GM21576 (cell line): Measurements from ENCODE around the gene TPSG1.
"Not testable (repeated sequence)": the region's sequence is repeated elsewhere in the genome, so short reads cannot be mapped to it uniquely, and the experiment has no call there.

Experiments used
- ATAC-seq: cut with Tn5 transposase; IDR thresholded peaks from one replicate; pipeline ENCODE4 v1.9.1; 2021; ENCODE audit warnings: mild to moderate bottlenecking, moderate library complexity; ENCODE audit not compliant: unreplicated experiment

TPSG1 gene

DNA sequence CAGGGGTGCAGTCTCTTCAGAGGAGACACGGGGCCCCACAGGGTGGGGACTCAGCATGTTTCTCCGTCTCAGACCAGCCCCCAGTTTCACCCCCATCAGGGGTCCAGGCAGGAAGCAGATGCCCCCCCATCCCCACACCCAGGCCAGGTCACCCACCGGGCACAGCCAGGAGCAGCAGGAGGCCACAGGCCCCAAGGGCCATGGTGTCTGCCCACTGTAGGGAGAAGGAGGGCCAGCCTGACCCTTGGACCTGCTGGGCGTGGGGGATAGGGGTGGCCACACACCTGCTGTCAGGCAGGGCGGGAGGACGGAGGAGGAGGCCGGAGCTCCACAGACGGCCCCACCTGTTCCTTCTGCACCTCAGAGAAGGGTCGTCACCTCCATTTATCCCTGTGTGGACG, at the start of gene TPSG1:
Gene TPSG1 (minus strand): TSS at position 218 of the 401 bp plus-strand sequence. CDS start 16 bp downstream, at position 202.
- ATAC-seq, result no peak

DNA sequence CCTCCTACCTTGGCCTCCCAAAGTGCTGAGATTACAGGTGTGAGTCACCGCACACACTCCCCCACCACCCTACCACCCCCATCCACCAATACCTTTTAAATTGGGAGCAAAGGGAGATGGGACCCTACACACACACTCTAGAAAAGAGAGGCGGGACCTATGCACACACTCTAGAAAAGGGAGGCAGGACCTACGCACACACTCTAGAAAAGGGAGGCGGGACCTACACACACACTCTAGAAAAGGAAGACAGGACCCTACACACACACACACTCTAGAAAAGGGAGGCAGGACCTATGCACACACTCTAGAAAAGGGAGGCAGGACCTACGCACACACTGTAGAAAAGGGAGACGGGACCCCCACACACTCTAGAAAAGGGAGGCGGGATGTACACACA, 49.7 kb upstream of the TPSG1 start:
- no peak for ATAC-seq

DNA sequence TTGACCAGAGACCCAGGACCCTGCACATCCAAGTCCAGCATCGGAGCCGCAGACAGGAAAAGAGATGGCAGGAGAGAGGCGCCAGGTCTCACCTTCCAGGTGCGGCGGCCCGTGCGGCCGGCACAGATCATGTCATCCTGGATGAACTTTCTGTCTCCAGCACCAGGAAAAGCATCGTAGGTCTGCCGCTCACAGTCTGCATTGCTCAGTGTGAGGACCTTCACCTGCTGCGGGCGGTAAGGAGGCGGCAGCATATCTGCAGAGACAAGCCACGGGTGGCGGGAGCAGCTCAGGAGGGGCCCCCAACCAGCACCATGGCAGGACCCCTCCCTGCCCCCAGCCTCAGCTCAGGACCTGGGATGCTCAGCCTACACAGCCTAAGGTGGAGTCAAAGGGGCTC, 48.7 kb upstream of the TPSG1 start:
- ATAC-seq, result no peak

DNA sequence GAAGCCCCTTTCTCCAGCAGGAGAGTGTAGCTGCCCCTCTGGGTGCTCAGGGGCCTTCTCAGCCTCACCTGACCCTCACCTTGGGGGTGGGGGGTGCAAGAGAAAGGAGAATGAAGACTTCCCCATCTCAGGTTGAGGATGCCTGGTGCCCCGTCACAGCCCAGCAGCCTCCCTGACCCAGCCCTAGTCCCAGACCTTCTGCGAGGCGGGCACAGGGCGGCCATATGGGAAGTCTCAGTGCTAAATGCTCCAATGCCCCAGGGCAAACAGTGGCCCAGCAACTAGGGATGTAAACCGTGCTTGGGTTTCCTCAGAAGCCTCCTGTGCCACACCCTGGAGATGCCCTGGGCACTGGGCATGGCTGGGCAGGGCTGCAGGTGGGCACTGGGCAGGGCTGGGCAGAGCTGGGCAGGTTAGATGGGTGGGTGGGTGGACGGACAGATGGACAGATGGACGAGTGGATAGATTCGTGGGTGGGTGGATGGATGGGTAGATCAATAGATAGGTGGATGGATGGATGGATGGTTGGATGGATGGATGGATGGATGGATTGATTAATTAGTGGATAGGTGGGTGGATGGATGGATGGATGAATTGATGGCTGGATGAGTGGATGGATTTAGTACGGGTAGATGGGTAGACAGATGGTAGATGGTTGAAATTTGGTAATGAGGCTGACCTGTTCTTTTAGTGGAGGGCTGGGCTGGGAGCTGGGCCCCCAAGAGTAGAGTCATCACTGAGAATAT, 47.6 kb upstream of the TPSG1 start:
- no peak for ATAC-seq

DNA sequence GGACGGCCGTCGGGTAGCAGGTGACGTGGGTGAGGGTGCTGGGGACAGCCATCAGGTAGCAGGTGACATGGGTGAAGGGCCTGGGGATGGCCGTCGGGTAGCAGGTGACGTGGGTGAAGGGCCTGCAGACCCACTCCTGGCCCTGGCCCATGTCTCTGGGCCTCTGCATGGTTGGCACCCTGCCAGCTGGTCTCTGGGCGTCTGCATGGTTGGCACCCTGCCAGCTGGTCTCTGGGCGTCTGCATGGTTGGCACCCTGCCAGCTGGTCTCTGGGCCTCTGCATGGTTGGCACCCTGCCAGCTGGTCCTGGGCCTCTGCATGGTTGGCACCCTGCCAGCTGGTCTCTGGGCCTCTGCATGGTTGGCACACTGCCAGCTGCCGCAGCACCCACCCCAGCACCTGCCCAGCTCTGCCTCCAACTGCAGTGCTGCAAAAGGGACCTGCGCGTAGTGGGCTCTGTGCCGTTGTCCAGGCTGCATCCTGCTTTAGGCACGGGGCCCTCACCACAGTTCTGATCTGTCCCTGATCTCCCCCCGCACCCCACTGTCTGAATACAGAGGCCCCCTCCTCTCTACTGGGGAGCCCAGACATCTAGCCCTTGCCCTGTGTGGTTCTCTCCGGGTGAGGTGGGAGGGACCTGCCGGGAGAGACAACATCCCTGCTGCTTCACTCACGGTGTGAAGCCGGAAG, 46.8 kb upstream of the TPSG1 start:
- ATAC-seq, result not testable (repeated sequence)

DNA sequence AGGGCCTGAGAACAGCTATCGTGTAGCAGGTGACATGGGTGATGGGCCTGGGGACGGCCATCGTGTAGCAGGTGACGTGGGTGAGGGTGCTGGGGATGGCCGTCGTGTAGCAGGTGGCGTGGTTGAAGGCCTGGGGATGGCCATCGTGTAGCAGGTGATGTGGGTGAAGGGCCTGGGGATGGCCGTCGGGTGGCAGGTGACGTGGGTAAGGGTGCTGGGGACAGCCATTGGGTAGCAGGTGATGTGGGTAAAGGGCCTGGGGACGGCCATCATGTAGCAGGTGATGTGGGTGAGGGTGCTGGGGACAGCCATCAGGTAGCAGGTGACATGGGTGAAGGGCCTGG, 46.3 kb upstream of the TPSG1 start:
- no peak for ATAC-seq

DNA sequence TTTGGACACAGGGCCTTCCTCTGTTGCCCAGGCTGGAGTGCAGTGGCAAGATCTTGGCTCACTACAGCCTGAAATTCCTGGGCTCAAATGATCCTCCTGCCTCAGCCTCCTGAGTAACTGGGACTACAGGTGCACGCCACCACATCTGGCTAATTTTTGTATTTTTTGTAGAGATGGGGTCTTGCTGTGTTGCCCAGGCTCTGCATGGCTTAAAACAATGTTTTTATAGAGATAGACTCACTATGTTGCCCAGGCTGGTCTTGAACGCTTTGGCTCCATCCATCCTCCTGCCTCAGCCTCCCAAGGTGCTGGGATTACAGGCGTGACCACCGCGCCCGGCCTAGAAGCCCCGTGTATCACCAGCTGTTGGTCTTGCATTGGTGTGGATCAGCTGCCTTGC, 44.4 kb upstream of the TPSG1 start:
- not testable (repeated sequence) for ATAC-seq

DNA sequence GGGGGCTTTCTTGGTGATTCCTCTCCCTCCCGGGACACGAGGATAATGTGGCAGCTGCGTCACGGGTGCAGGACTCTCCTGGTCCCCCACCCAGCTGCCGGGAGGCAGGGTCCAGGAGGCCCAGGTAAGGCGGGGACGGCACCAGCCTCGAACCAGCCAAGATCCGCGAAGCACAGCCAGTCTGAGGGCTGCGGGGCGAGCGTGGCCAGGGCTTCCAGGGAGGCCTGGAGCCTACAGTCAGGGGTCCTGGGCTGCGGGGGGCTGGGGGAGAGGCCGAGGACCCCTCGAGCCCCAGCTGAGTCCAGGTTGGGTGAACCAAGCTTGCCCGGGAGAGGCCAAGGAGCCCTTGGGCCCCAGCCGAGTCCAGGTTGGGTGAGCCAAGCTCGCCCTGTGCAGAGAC, 40.8 kb upstream of the TPSG1 start:
- no peak for ATAC-seq

DNA sequence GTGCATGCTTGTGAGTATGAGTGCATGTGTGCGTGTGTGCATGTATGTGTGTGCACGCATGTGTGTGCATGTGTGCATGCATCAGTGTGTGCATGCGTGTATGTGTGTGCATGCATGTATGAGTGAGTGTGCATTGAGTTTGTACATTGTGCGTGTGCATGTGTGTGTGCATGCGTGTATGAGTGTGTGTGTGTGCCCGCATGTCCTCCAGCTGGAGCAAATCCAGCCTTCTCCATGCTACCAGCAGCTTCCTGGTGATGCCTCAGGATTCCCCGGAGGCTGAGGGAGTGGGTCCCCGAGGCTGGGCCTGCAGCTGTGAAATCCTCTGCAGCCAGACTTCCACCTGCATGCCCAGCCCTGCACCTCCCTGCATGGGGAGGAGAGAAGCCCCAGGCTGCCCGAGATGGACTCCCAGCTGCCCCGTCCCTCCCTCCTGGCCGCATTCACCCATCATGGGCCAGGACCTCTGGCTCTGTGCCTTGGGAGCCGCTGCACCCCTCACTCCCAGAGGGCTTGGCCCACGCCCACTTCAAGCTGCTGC, 40.1 kb upstream of the TPSG1 start:
- no peak for ATAC-seq

DNA sequence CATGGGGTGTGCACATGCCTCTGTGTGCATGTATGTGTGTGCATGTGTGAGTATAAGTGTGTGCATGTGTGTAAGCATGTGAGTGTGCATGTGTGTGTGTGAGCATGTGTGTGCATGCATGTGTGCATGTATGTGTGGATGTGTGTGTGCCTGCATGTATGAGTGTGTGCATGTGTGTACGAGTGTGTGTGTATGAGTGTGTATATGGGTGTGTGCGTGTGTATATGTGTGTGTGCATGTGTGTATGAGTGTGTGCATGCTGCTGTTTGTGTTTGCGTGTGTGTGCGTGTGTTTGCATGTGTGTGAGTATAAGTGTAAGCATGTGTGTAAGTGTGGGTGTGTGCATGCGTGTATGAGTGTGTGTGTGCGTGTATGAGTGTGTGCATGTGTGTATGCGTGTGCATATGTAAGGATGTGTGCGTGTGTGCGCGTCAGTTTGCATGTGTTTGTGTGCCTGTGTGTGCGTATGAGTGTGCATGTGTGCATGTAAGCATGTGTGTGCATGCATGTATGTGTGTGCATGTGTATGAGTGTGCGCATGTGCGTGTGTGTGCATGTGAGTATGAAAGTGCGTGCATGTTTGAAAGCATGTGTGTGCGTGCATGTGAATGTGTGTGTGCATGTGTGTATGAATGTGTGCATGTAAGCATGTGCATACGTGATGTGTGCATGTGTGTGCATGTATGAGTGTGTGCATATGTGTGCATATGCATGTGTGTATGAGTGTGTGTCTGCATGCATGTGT, 39.4 kb upstream of the TPSG1 start:
- no peak for ATAC-seq

DNA sequence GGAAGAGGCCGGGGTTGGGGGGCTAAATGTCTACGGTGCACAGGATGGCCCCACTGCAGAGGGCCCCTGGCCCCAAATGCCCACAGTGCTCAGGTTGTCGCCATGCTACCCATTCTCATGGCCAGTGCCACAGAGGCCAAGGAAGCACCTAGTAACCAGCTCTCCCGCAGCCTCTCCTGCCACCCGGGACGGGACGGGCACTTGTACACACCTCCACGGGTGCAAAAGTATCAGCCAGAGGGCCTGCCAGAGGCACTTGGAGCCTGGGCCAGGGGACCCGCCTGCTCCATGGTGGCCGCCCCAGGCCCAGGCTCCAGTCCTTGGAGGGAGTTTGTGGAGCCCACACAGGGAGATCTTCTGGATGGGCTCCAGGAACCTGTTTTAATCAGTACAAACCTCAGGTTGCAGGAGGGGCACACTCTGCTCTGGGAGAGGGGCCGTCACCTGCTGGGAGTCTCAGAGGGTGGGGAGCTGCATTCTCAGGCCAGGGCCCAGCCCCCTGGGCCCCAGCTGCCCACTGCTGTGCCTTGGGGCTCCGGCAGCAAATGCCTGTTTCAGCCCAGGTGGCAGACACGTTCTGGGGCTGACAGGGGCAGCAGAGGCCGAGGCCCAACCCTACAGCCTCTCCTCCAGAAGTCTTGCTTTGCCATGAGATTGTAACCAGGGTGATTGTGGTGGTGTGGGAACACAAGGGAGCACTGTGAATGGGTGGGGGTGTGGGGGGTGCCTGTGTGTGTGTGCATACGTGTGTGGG, 38.7 kb upstream of the TPSG1 start:
- ATAC-seq, result no peak

DNA sequence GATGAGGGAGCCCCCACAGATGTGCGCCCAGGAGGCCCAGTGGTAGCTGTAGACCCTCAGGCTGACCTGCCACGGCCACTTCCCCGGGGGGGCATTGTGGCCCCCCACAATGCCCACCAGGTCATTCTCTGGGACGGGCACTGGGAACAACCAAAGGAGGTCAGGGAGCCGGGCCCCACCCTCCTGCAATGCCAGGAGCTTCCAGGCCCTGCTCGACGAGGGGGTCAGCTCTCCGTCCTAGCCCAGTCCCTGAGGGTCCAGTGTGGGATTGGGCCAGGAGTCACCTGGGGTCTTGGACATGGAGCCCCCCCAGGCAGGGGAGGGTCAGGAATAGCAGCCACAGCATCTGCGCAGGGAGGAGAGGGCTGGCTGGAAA, 37.8 kb upstream of the TPSG1 start:
- no peak for ATAC-seq

DNA sequence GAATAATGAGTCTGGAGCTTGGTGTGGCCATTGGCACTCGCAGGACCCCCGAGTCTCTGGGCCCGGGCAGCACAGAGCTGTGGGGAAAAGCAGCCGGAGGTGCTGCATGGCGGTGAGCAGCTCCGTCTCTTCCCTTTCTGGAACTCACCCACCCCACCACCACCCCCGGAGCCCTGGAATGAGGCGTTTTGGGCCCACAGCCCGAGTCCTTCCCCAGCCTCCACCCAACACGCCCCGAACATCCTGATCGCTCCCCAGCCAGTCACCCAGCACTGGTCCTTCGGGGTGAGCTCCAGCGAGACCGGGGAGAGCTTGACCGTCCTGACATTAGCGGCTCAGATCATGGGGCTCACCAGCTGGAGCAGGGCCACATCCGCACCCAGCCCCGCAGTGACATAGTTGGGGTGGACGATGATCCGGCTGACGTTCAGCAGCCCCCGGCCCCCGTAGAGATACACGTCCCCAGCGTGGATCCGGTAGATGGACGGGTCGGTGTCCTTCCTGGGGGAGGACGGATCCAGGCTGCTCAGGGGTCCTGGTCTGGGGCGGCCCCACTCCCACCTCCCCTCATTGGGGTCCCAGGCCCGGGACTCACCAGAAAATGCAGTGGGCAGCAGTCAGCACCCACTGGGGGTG, 37.3 kb upstream of the TPSG1 start:
- no peak for ATAC-seq

DNA sequence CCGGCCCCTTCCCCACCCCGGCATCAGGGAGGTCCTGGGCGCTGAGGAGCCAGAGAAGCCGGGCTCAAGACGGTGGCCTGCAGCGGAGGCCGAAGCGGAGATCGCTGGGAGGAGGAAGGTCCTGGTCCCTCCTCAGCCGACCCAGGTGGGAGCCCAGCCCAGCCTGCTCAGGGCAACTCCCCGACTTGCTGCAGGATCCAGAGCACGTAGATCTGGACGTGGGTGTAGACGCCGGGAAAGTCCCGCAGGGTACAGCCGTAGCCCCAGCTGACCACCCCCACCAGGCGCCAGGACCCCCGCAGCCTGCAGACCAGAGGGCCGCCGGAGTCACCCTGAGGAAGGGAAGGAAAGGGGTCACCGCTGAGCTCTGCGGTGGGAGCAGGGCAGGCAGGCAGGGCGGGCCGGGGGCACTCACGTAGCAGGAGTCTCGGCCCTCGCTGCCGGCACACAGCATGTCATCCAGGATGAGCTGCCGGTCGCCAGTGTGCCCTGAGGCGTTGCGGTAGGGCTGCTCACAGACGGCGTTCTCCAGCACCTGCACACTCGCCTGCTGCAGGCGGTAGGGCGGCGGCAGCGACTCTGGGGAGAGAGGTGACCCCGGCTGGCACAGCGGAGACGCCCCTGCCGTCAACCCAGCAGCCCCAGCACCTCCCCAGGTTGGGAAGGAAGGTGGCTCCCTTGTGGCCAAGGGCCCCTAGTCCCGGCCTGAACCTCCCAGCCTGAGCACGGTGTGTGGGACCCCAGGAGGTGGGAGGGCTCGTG, 36.2 kb upstream of the TPSG1 start:
- ATAC-seq, result no peak

DNA sequence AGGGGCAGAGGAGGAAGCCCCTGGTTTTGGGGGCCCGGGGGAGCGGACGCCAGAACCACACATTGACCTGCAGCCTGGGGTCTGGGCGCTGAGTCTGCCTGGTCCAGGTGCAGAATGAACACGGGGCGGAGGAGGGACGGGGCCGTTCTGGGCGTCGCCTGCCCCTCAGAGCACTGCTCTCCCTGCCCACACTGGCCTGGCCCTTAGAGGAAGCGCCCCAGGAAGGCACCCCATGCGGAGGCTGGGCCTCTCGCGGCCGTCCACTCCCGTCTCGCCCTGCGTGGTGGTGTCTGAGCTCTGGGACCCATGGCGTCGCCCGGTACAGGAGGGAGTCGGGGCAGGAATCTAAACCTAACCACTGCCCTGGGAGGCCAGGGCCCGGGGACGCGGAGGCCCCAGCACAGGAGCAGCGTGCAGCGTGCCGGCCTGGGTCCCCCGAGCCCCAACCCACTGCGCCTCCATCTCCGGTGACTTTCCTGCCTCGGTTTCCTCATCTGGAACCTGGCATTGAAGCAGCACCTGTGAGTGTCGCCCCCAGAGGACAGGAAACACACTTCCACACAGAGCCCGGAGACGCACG, 35.1 kb upstream of the TPSG1 start:
- no peak for ATAC-seq

DNA sequence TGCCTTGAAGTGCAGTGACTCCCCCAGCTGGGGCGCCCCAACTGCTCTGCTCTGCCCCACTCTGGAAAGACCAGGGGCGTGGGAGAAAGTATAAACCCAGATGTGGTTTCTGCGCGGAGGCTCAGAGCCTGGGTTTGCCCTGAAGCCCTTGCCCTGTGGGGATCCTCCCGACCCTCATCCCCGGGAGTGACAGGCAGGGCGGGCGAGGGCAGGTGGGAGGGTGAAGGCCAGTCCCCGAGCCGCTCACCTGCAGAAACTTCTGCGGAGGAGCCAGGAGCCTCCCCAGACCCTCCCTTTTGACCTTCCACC, 34.6 kb upstream of the TPSG1 start:
- no peak for ATAC-seq

DNA sequence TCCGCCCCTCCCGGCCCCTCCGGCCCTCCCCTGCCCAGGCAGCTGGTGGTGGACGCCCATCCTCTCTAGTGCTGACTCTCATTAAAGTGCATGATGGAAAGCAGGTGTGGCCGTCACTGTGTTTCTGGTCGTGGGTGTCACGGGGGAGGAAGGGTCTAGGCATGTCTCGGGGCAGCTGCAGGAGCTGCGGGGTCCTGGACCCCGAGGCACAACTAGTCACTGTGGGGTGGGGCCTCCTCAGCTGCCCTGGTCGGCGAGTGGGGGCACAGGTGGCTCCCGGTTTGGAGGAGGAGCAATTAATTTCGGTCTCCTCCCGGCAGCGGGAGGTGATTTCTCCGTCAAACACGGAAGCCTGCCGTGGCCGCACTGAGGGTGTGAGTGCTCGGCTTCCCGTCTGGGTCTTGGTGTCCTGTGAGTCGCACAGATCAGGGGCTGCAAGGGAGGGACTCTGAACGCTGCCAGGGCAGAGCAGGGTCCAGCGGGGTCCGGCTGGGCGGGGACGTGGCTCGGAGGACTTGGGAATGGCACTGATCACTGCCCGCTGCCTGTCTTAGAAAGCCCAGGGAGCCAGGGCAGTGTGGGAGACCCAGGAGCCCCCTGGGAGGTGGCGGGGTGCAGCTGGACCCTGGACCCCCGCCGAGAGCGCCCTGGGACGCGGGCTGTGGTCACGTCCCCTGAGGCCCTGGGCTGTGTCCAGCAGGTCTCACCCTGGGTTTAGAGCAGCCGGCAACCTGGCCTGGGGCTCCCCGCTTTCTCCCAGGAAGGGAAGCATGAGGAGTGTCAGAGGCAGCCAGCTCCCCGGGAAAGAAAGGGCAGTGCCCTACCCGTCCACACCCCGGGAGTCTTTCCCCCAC, 34.1 kb upstream of the TPSG1 start:
- ATAC-seq, result no peak

DNA sequence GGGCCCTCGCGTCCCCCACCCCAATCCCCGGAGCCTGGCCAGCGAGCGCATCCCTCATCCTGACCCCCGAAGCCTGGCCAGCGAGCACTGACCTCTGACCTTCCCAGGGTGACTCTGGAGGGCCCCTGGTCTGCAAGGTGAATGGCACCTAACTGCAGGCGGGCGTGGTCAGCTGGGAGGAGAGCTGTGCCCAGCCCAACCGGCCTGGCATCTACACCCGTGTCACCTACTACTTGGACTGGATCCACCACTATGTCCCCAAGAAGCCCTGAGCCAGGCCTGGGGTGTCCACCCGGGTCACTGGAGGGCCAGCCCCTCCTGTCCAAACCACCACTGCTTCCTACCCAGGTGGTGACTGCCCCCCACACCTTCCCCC, 33.1 kb upstream of the TPSG1 start:
- ATAC-seq, result no peak
